Caco-2 (cell line): ENCODE data around the gene NEXN. TPM values are rescaled to one million over a fixed set of nuclear protein-coding genes. Genes with fewer than 3 reads are reported as not detected.

ENCODE experiments used
- BruUV-seq: library from RNA; stranded (reverse); fragments of 400-500 nt; replicated peaks from 2 replicates; lab custom pipeline; 2021; lab: Mats Ljungman, UMichigan
- CTCF ChIA-PET: fragments of 300-600 bp; sonication (Branson Sonifier 250); formaldehyde crosslinking; loops from one replicate; lab custom pipeline; 2022; ENCODE audit warnings: antibody characterized with exemption; lab: Charles Lee
- POLR2A ChIA-PET: fragments of 300-600 bp; sonication (Branson Sonifier 250); formaldehyde crosslinking; loops from one replicate; lab custom pipeline; 2022; ENCODE audit warnings: antibody characterized with exemption; lab: Charles Lee
- DNase-seq, 2 experiments: peaks; one replicate each; pipeline versions ENCODE4 v3.0.0 to v3.0.0-alpha.2; 2020 to 2022
- H3K27me3 ChIP-seq: replicated peaks from 2 replicates; pipeline ENCODE4 v1.6.0; 2011; ENCODE audit warnings: low read length; ENCODE audit not compliant: control insufficient read depth, insufficient read depth
- H3K36me3 ChIP-seq: 2 replicates; pipeline ENCODE4 v1.5.1; 2011; ENCODE audit warnings: low read length; ENCODE audit not compliant: control insufficient read depth, insufficient read depth
- H3K4me1 ChIP-seq: fragments of 250-450 bp; sonication (Bioruptor Pico); 2 replicates; pipeline ENCODE4 v1.5.1; 2020; ENCODE audit warnings: mild to moderate bottlenecking
- H3K4me3 ChIP-seq: 2 replicates; pipeline ENCODE4 v1.5.1; 2011; ENCODE audit warnings: low read depth, mild to moderate bottlenecking, control low read depth, low read length
- H3K9me3 ChIP-seq: fragments of 250-450 bp; sonication (Bioruptor Pico); 2 replicates; pipeline ENCODE4 v1.5.1; 2020; ENCODE audit warnings: mild to moderate bottlenecking, moderate library complexity
- H3K27ac Mint-ChIP-seq: one replicate; pipeline ENCODE4 v1.8.0; 2022; ENCODE audit warnings: mixed read lengths; ENCODE audit not compliant: unreplicated experiment
- H3K27me3 Mint-ChIP-seq: one replicate; pipeline ENCODE4 v1.8.0; 2022; ENCODE audit warnings: mixed read lengths; ENCODE audit not compliant: insufficient read depth, unreplicated experiment
- H3K36me3 Mint-ChIP-seq: one replicate; pipeline ENCODE4 v1.8.0; 2022; ENCODE audit warnings: mild to moderate bottlenecking, mixed read lengths; ENCODE audit not compliant: insufficient read depth, unreplicated experiment
- H3K4me1 Mint-ChIP-seq: one replicate; pipeline ENCODE4 v1.8.0; 2022; ENCODE audit warnings: low read depth, mixed read lengths; ENCODE audit not compliant: unreplicated experiment
- H3K4me3 Mint-ChIP-seq: one replicate; pipeline ENCODE4 v1.8.0; 2022; ENCODE audit warnings: mild to moderate bottlenecking, moderate library complexity, mixed read lengths; ENCODE audit not compliant: unreplicated experiment
- H3K9me3 Mint-ChIP-seq: one replicate; pipeline ENCODE4 v1.8.0; 2022; ENCODE audit warnings: mixed read lengths; ENCODE audit not compliant: unreplicated experiment
- CTCF ChIP-seq, 2 experiments: fragments of 200-600 bp in 1 of 2; IDR thresholded peaks; 1 replicate in 1 of 2; 2 replicates in 1 of 2; pipeline versions ENCODE4 v1.5.1 to v1.8.0; 2011 to 2022; ENCODE audit warnings: antibody characterized with exemption in 1 of 2, control low read depth in 1 of 2, inconsistent platforms in 1 of 2, low read depth in 1 of 2, low read length in 1 of 2, mild to moderate bottlenecking in 1 of 2, moderate library complexity in 1 of 2; ENCODE audit not compliant: insufficient read depth in 1 of 2, severe bottlenecking in 1 of 2, unreplicated experiment in 1 of 2
- intact Hi-C: fragments of 100-400 bp; cut with micrococcal nuclease; formaldehyde crosslinking; loops from one replicate; pipeline ENCODE4 v1.10.0; 2022; ENCODE audit not compliant: unreplicated experiment
- total RNA-seq: library from RNA; stranded (reverse); gene quantifications from 2 replicates; pipeline ENCODE4 v1.2.3, GENCODE V29; 2022

The NEXN gene
- total RNA-seq, 1 experiment from 2014 or later = 1.1 TPM

- Mint-ChIP-seq H3K4me3 (no peak overlapping the region), H3K27me3 (no peaks in the 10 kb centered on the region), H3K9me3 (no peaks in the 10 kb centered on the region), H3K27ac (no peak overlapping the region), H3K4me1 (no peaks in the 10 kb centered on the region), H3K36me3 (no peaks in the 10 kb centered on the region)
- Histone ChIP-seq H3K36me3 (no peaks in the 10 kb centered on the region), H3K4me1 (no peaks in the 10 kb centered on the region), H3K27me3 (no peaks in the 10 kb centered on the region), H3K9me3 (no peaks in the 10 kb centered on the region), H3K4me3 (no peak overlapping the region)
- ChIA-PET POLR2A (no interaction called here), CTCF (no interaction called here)
- TF ChIP-seq CTCF (IDR thresholded peaks at IDR 0.05; ENCODE audit: insufficient read depth in 1 of 2, low read depth in 1 of 2, low read length in 1 of 2, severe bottlenecking in 1 of 2, unreplicated experiment in 1 of 2) = no peak
- intact Hi-C loops = no loop called here
- no peak for DNase-seq
- BruUV-seq = no TSS peak
Measured at GRCh38 chr1:77891200-77891599, 2.8 kb downstream of the NEXN start.

GRCh38 chr1:77899647-77900320, 11.4 kb downstream of the NEXN start:
- Mint-ChIP-seq H3K4me1 (no peaks in the 10 kb centered on the region), H3K36me3 (no peaks in the 10 kb centered on the region), H3K4me3 (no peak overlapping the region), H3K27me3 (no peaks in the 10 kb centered on the region), H3K9me3 (no peaks in the 10 kb centered on the region), H3K27ac (no peak overlapping the region)
- Histone ChIP-seq H3K36me3 (no peaks in the 10 kb centered on the region), H3K9me3 (no peaks in the 10 kb centered on the region), H3K4me3 (no peak overlapping the region), H3K4me1 (no peaks in the 10 kb centered on the region), H3K27me3 (no peaks in the 10 kb centered on the region)
- POLR2A ChIA-PET = no interaction called here
- no peak for TF ChIP-seq CTCF (IDR thresholded peaks at IDR 0.05; ENCODE audit: insufficient read depth in 1 of 2, low read depth in 1 of 2, low read length in 1 of 2, severe bottlenecking in 1 of 2, unreplicated experiment in 1 of 2)
- no peak for DNase-seq
- BruUV-seq = no TSS peak
- intact Hi-C loops = loop anchor here (1.0 to 10.0 kb wide), 3 partner anchors 74 to 215 kb away; partner anchors contain the start of gene ZZZ3
- CTCF ChIA-PET = no interaction called here

DNA sequence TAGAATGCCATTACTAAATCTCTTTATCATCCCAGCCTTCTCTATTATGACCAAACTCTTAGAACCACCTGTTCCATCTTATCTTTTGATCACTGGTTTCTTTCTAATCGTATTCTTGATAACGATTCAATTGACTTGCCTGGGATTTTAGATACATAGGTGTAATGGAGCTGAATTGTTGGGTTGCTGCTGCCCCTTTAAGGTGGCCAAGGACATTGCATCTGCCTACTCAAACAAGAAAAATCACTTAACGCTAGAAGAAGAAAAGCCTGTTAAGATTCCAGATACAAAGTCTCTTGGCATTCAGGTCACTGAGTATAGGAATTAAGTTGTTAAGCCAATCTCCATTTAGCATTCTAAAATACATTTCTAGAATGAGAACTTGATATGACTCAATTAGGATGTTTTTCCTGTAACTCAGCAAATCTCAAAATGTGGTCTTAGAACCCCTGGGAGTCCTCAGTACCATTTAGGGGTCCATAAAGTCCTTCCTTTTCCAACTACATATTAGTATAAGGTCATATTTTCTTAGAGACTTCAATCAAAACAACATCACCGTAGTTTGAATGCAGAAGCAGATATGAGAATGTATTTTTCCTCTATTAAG, 12.4 kb downstream of the NEXN start:
- intact Hi-C loops = loop anchor here (1.0 to 10.0 kb wide), 3 partner anchors 75 to 216 kb away; partner anchors contain the start of gene ZZZ3
- no peak overlapping the region for H3K4me3 ChIP-seq
- H3K36me3 ChIP-seq = no peaks in the 10 kb centered on the region
- H3K4me1 Mint-ChIP-seq = no peaks in the 10 kb centered on the region
- ChIA-PET POLR2A (no interaction called here), CTCF (interaction anchor here (0.6 to 1.0 kb wide), 2 partner anchors 13 to 121 kb away, joined by 5 to 8 read pairs; partner anchors contain the start of genes MIGA1 and NEXN)
- H3K4me1 ChIP-seq = no peaks in the 10 kb centered on the region
- H3K27me3 ChIP-seq = no peaks in the 10 kb centered on the region
- H3K4me3 Mint-ChIP-seq = no peak overlapping the region
- H3K27ac Mint-ChIP-seq = no peak overlapping the region
- no peaks in the 10 kb centered on the region for H3K9me3 ChIP-seq
- H3K9me3 Mint-ChIP-seq = no peaks in the 10 kb centered on the region
- TF ChIP-seq CTCF (IDR thresholded peaks at IDR 0.05; ENCODE audit: insufficient read depth in 1 of 2, low read depth in 1 of 2, low read length in 1 of 2, severe bottlenecking in 1 of 2, unreplicated experiment in 1 of 2) = peak; percentile 31 to 59
- peak; percentile 28 to 42 for DNase-seq
- no peaks in the 10 kb centered on the region for H3K36me3 Mint-ChIP-seq
- no peaks in the 10 kb centered on the region for H3K27me3 Mint-ChIP-seq
- no TSS peak for BruUV-seq
